HepG2 (cell line): ENCODE data around the gene USP20. TPM values are rescaled to one million over a fixed set of nuclear protein-coding genes. Genes with fewer than 3 reads are reported as not detected.

ENCODE experiments used
- CCDC6 ChIP-seq: sonication (generic); formaldehyde crosslinking; IDR thresholded peaks from 2 replicates; pipeline ENCODE4 v1.8.1; 2022; ENCODE audit warnings: mild to moderate bottlenecking, missing genetic modification reagents, moderate library complexity
- DR1 ChIP-seq: sonication (generic); formaldehyde crosslinking; IDR thresholded peaks from 2 replicates; pipeline ENCODE4 v1.8.0; 2021; ENCODE audit warnings: mild to moderate bottlenecking, missing genetic modification reagents, inconsistent platforms
- EP300 ChIP-seq, 3 experiments: sonication (generic) in 1 of 3; formaldehyde crosslinking in 1 of 3; IDR thresholded peaks; 2 replicates each; pipeline versions ENCODE4 v1.5.1 to v1.6.1; 2011 to 2020; ENCODE audit warnings: low read depth in 2 of 3, low read length in 2 of 3, borderline replicate concordance in 1 of 3, improper control_type of control experiment in 1 of 3, mild to moderate bottlenecking in 1 of 3, missing genetic modification reagents in 1 of 3, moderate library complexity in 1 of 3
- KDM6A ChIP-seq: IDR thresholded peaks from 2 replicates; pipeline ENCODE4 v1.6.1; 2016; ENCODE audit warnings: low read depth
- KLF15 ChIP-seq: sonication (generic); formaldehyde crosslinking; IDR thresholded peaks from 2 replicates; pipeline ENCODE4 v1.8.1; 2023; ENCODE audit warnings: borderline replicate concordance, mild to moderate bottlenecking, inconsistent platforms, missing genetic modification reagents, mixed read lengths
- MEIS2 ChIP-seq: sonication (generic); formaldehyde crosslinking; IDR thresholded peaks from 2 replicates; pipeline ENCODE4 v1.9.0; 2021; ENCODE audit warnings: mild to moderate bottlenecking, missing genetic modification reagents
- MIER2 ChIP-seq: IDR thresholded peaks from 2 replicates; pipeline ENCODE4 v1.6.1; 2016; ENCODE audit warnings: missing biosample characterization, missing genetic modification reagents
- PAWR ChIP-seq: sonication (generic); formaldehyde crosslinking; IDR thresholded peaks from 2 replicates; pipeline ENCODE4 v1.4.0; 2020; ENCODE audit warnings: missing genetic modification reagents, mild to moderate bottlenecking, borderline replicate concordance
- ZNF337 ChIP-seq: sonication (generic); formaldehyde crosslinking; IDR thresholded peaks from 2 replicates; pipeline ENCODE4 v1.5.1; 2020; ENCODE audit warnings: missing genetic modification reagents, low read depth, mild to moderate bottlenecking, borderline replicate concordance
- ZNF33A ChIP-seq: sonication (generic); formaldehyde crosslinking; IDR thresholded peaks from 2 replicates; pipeline ENCODE4 v1.5.1; 2020; ENCODE audit warnings: missing genetic modification reagents, mild to moderate bottlenecking, moderate library complexity, borderline replicate concordance
- ZNF367 ChIP-seq: sonication (generic); formaldehyde crosslinking; IDR thresholded peaks from 2 replicates; pipeline ENCODE4 v1.4.0; 2020; ENCODE audit warnings: missing genetic modification reagents, borderline replicate concordance
- ZNF773 ChIP-seq: sonication (generic); formaldehyde crosslinking; IDR thresholded peaks from 2 replicates; pipeline ENCODE4 v1.4.0; 2020; ENCODE audit warnings: missing genetic modification reagents, borderline replicate concordance
- ZNF883 ChIP-seq: sonication (generic); formaldehyde crosslinking; IDR thresholded peaks from 2 replicates; pipeline ENCODE4 v1.5.1; 2020; ENCODE audit warnings: mild to moderate bottlenecking, missing genetic modification reagents; ENCODE audit errors: not compliant biosample characterization
- ZSCAN29 ChIP-seq: sonication (generic); formaldehyde crosslinking; conservative IDR thresholded peaks from 2 replicates; pipeline ENCODE4 v1.4.0; 2020; ENCODE audit warnings: mild to moderate bottlenecking, missing genetic modification reagents
- polyA plus RNA-seq, 8 experiments: library from polyadenylated mRNA; depleted of rRNA in 3 of 8; stranded (reverse) in 7 of 8; unstranded in 1 of 8; fragments of >200 nt; fragmentation: Illumina TruSeq in 4 of 8; extraction: Trizol in 4 of 8; gene quantifications; 2 replicates each; pipeline versions ENCODE4 v1.2.1 to v1.2.3, GENCODE V29; 2011 to 2016; ENCODE audit warnings: low read depth in 4 of 8, missing spikeins in 1 of 8, mixed read lengths in 1 of 8; ENCODE audit not compliant: insufficient read depth in 1 of 8
- total RNA-seq, 5 experiments: library from RNA; depleted of rRNA; stranded (reverse); fragments of >200 nt; fragmentation: Illumina TruSeq; extraction: Trizol; gene quantifications; 2 replicates each; pipeline ENCODE4 v1.2.3, GENCODE V29; 2016; ENCODE audit warnings: low read depth in 1 of 5
- TF ChIP-seq, protein P1 (sequence below): sonication (generic); formaldehyde crosslinking; IDR thresholded peaks from 2 replicates; pipeline ENCODE4 v1.4.0; 2020; ENCODE audit warnings: missing genetic modification reagents
- TF ChIP-seq, protein P2 (sequence below): IDR thresholded peaks from 2 replicates; pipeline ENCODE4 v1.6.1; 2012; ENCODE audit warnings: low read length, improper control_type of control experiment
- TF ChIP-seq, protein P3 (sequence below): sonication (generic); formaldehyde crosslinking; conservative IDR thresholded peaks from 2 replicates; pipeline ENCODE4 v1.5.0; 2020; ENCODE audit warnings: missing genetic modification reagents
- TF ChIP-seq, protein P4 (sequence below): sonication (generic); formaldehyde crosslinking; IDR thresholded peaks from 2 replicates; pipeline ENCODE4 v1.5.1; 2020; ENCODE audit warnings: missing genetic modification reagents, mild to moderate bottlenecking, borderline replicate concordance

Gene USP20
- total and polyA plus RNA-seq, 2 of the 13 experiments (the other 11 are each of a cell fraction or from before 2014, with no cell fraction given): 4.4 to 5.9 TPM

DNA sequence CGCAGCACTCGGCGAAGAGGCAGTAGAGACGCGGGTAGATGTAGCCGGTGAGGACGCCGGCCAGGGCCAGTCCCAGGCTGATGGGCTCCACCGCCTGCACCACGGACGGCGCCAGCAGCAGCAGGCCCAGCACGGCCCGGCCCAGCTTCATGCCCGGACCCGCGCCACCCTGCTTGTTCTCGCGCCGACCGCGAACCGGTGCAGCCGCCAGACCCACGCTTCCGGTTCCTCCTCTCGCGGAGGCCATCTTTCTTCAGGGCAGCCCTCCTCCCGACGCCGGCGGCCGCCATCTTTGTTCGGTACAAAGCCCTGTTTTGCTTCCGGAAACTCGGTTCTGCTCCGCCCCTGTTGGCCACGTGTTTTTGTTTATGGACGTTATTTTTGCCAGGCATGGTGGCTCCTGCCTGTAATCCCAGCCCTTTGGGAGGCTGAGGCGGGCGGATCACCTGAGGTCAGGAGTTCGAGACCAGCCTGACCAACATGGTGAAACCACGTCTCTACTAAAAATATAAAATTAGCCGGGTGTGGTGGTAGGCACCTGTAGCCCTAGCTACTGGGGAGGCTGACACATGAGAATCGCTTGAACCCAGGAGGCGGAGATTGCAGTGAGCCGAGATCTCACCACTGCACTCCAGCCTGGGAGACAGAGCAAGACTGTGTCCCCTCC lies 11.2 kb upstream of the USP20 start, which contains the start of gene TOR1A (continued):
- TF ChIP-seq, protein P1, sequence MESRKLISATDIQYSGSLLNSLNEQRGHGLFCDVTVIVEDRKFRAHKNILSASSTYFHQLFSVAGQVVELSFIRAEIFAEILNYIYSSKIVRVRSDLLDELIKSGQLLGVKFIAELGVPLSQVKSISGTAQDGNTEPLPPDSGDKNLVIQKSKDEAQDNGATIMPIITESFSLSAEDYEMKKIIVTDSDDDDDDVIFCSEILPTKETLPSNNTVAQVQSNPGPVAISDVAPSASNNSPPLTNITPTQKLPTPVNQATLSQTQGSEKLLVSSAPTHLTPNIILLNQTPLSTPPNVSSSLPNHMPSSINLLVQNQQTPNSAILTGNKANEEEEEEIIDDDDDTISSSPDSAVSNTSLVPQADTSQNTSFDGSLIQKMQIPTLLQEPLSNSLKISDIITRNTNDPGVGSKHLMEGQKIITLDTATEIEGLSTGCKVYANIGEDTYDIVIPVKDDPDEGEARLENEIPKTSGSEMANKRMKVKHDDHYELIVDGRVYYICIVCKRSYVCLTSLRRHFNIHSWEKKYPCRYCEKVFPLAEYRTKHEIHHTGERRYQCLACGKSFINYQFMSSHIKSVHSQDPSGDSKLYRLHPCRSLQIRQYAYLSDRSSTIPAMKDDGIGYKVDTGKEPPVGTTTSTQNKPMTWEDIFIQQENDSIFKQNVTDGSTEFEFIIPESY (CRISPR knock-in tag): peak; percentile 33
- TF ChIP-seq MIER2: peak; percentile 77
- TF ChIP-seq, protein P2, sequence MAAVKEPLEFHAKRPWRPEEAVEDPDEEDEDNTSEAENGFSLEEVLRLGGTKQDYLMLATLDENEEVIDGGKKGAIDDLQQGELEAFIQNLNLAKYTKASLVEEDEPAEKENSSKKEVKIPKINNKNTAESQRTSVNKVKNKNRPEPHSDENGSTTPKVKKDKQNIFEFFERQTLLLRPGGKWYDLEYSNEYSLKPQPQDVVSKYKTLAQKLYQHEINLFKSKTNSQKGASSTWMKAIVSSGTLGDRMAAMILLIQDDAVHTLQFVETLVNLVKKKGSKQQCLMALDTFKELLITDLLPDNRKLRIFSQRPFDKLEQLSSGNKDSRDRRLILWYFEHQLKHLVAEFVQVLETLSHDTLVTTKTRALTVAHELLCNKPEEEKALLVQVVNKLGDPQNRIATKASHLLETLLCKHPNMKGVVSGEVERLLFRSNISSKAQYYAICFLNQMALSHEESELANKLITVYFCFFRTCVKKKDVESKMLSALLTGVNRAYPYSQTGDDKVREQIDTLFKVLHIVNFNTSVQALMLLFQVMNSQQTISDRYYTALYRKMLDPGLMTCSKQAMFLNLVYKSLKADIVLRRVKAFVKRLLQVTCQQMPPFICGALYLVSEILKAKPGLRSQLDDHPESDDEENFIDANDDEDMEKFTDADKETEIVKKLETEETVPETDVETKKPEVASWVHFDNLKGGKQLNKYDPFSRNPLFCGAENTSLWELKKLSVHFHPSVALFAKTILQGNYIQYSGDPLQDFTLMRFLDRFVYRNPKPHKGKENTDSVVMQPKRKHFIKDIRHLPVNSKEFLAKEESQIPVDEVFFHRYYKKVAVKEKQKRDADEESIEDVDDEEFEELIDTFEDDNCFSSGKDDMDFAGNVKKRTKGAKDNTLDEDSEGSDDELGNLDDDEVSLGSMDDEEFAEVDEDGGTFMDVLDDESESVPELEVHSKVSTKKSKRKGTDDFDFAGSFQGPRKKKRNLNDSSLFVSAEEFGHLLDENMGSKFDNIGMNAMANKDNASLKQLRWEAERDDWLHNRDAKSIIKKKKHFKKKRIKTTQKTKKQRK: no peak
- no peak for TF ChIP-seq ZNF337 (CRISPR knock-in tag)
- TF ChIP-seq, protein P3, sequence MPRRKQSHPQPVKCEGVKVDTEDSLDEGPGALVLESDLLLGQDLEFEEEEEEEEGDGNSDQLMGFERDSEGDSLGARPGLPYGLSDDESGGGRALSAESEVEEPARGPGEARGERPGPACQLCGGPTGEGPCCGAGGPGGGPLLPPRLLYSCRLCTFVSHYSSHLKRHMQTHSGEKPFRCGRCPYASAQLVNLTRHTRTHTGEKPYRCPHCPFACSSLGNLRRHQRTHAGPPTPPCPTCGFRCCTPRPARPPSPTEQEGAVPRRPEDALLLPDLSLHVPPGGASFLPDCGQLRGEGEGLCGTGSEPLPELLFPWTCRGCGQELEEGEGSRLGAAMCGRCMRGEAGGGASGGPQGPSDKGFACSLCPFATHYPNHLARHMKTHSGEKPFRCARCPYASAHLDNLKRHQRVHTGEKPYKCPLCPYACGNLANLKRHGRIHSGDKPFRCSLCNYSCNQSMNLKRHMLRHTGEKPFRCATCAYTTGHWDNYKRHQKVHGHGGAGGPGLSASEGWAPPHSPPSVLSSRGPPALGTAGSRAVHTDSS (CRISPR knock-in tag): no peak
- TF ChIP-seq EP300 (IDR thresholded peaks at IDR 0.05; ENCODE audit: low read depth in 2 of 2, low read length in 2 of 2): no peak
- TF ChIP-seq EP300 (CRISPR knock-in tag; IDR thresholded peaks at IDR 0.05; ENCODE audit: borderline replicate concordance): no peak; the same call in none of the 2 replicates
- TF ChIP-seq ZNF773 (CRISPR knock-in tag): peak; percentile 69; the same call in 1 of the 2 replicates
- TF ChIP-seq, protein P4, sequence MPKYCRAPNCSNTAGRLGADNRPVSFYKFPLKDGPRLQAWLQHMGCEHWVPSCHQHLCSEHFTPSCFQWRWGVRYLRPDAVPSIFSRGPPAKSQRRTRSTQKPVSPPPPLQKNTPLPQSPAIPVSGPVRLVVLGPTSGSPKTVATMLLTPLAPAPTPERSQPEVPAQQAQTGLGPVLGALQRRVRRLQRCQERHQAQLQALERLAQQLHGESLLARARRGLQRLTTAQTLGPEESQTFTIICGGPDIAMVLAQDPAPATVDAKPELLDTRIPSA (CRISPR knock-in tag): no peak
- peak; percentile 80; the same call in 1 of the 2 replicates for TF ChIP-seq DR1 (CRISPR knock-in tag)
- no peak; the same call in 1 of the 2 replicates for TF ChIP-seq KLF15 (CRISPR knock-in tag)
- peak; percentile 90 for TF ChIP-seq ZNF883 (CRISPR knock-in tag)
- TF ChIP-seq PAWR (CRISPR knock-in tag): no peak
- 0 out of 2 replicates have a peak, but pooled peaks have one; percentile 73 for TF ChIP-seq CCDC6 (CRISPR knock-in tag)
- peak; percentile 67; the same call in 1 of the 2 replicates for TF ChIP-seq ZSCAN29
- peak; percentile 37; the same call in 1 of the 2 replicates for TF ChIP-seq MEIS2
- TF ChIP-seq ZNF367 (CRISPR knock-in tag): no peak; the same call in 1 of the 2 replicates
- no peak for TF ChIP-seq KDM6A (CRISPR knock-in tag)
- TF ChIP-seq ZNF33A (CRISPR knock-in tag): no peak
